ENCODE measurements around the gene CARD11.
"Not testable (repeated sequence)": the region's sequence is repeated elsewhere in the genome, so short reads cannot be mapped to it uniquely, and the experiment has no call there.

Gene CARD11

GRCh38 chr7:2923291-2923781 is 120.3 kb downstream of the CARD11 start:
- TF ChIP-seq, protein P1, sequence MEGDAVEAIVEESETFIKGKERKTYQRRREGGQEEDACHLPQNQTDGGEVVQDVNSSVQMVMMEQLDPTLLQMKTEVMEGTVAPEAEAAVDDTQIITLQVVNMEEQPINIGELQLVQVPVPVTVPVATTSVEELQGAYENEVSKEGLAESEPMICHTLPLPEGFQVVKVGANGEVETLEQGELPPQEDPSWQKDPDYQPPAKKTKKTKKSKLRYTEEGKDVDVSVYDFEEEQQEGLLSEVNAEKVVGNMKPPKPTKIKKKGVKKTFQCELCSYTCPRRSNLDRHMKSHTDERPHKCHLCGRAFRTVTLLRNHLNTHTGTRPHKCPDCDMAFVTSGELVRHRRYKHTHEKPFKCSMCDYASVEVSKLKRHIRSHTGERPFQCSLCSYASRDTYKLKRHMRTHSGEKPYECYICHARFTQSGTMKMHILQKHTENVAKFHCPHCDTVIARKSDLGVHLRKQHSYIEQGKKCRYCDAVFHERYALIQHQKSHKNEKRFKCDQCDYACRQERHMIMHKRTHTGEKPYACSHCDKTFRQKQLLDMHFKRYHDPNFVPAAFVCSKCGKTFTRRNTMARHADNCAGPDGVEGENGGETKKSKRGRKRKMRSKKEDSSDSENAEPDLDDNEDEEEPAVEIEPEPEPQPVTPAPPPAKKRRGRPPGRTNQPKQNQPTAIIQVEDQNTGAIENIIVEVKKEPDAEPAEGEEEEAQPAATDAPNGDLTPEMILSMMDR (IDR thresholded peaks at IDR 0.05; ENCODE audit: low read depth, low read length), result no peak
- no peak overlapping the region for H3K4me3 ChIP-seq (ENCODE audit: low read depth, low read length)
- H3K27me3 ChIP-seq, result peaks cover 64% of the 10 kb centered on the region
- H3K4me1 ChIP-seq, result 0 out of 2 replicates have a peak, but pooled peaks cover under 1% of the 10 kb centered on the region
- H3K9me3 ChIP-seq, result no peaks in the 10 kb centered on the region
- H3K36me3 ChIP-seq, result no peaks in the 10 kb centered on the region
- no peak for DNase-seq

DNA sequence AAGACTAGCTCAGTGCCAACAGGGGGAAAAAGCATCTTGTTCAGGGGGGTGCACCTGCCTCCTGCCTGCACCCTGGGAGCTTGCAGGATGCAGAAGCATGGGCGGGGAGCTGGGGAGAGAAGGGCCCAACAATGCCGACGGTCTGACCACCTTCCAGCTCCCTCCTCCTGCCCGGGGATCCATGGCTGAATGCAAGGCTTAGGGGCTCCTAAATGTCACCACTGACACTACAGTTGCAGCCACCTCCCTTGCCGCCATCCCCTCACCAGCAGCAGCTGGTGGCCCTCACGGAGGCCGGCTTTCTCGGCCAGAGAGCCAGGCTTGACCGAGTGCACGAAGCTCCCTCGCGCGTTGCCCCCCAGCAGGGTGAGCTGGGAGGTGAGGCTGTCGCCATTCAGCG is 120.8 kb downstream of the CARD11 start:
- Histone ChIP-seq H3K27me3 (peaks cover 64% of the 10 kb centered on the region), H3K4me3 (ENCODE audit: low read depth, low read length) (no peak overlapping the region), H3K4me1 (no peaks in the 10 kb centered on the region), H3K9me3 (no peaks in the 10 kb centered on the region), H3K36me3 (no peaks in the 10 kb centered on the region)
- no peak for DNase-seq
- TF ChIP-seq, protein P1 (IDR thresholded peaks at IDR 0.05; ENCODE audit: low read depth, low read length), result no peak

GRCh38 chr7:2922348-2922691 is 121.3 kb downstream of the CARD11 start:
- Histone ChIP-seq H3K4me3 (ENCODE audit: low read depth, low read length) (no peak overlapping the region), H3K9me3 (no peaks in the 10 kb centered on the region), H3K4me1 (no peaks in the 10 kb centered on the region), H3K27me3 (peaks cover 63% of the 10 kb centered on the region), H3K36me3 (no peaks in the 10 kb centered on the region)
- no peak for DNase-seq
- TF ChIP-seq, protein P1 (IDR thresholded peaks at IDR 0.05; ENCODE audit: low read depth, low read length), result no peak

GRCh38 chr7:2921653-2922347 is 121.9 kb downstream of the CARD11 start:
- Histone ChIP-seq H3K36me3 (no peaks in the 10 kb centered on the region), H3K4me1 (no peaks in the 10 kb centered on the region), H3K9me3 (no peaks in the 10 kb centered on the region), H3K27me3 (peaks cover 64% of the 10 kb centered on the region), H3K4me3 (ENCODE audit: low read depth, low read length) (no peak overlapping the region)
- no peak for DNase-seq
- TF ChIP-seq, protein P1 (IDR thresholded peaks at IDR 0.05; ENCODE audit: low read depth, low read length), result peak; percentile 51

DNA sequence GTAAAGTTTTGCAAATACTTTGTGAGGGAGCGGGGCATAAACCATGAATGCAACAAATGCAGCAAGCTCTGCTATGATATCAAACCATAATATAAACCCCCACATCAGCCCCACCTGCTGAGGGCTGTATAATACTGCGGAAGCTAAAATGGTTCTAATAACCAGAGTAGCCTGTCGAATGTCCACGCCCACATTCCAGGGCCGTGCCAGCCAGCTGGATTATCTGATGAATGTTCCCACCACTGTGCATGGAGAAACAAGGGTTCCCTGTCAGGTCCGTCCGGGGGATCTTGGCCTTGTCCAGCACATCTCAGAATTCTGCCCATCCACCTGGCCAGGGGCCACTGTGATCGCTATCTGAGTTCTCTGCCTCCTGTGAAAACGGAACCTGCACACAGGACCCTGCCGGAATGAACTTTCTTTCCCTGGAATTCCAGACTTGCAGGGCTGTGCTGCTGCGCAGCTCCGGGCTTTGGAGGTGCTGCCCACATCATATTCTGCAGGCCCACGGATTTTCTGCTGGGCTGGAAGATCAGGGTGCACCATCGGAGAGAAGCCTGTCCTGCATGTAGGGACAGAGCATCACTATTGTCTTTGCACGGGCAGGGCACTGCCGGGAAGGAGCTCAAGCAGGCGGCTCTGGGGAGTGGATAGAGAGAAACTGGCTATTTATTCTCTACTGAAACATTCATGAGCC is 122.6 kb downstream of the CARD11 start:
- Histone ChIP-seq H3K4me1 (no peaks in the 10 kb centered on the region), H3K4me3 (ENCODE audit: low read depth, low read length) (no peak overlapping the region), H3K36me3 (no peaks in the 10 kb centered on the region), H3K27me3 (peaks cover 58% of the 10 kb centered on the region), H3K9me3 (no peaks in the 10 kb centered on the region)
- no peak for DNase-seq
- TF ChIP-seq, protein P1 (IDR thresholded peaks at IDR 0.05; ENCODE audit: low read depth, low read length), result no peak

- H3K4me1 ChIP-seq; DNase-seq; H3K36me3 ChIP-seq; H3K9me3 ChIP-seq; H3K4me3 ChIP-seq (ENCODE audit: low read depth, low read length): not testable (repeated sequence)
- peaks cover 58% of the 10 kb centered on the region for H3K27me3 ChIP-seq
Measured at GRCh38 chr7:2920480-2920879, 123.2 kb downstream of the CARD11 start.

All from BE2C (cell line).